Measurements from ENCODE around the gene TAS2R41. TPM values are rescaled to one million over a fixed set of nuclear protein-coding genes. Genes with fewer than 3 reads are reported as not detected.

The TAS2R41 gene
- total RNA-seq, 1 experiment from 2014 or later, result not detected

DNA sequence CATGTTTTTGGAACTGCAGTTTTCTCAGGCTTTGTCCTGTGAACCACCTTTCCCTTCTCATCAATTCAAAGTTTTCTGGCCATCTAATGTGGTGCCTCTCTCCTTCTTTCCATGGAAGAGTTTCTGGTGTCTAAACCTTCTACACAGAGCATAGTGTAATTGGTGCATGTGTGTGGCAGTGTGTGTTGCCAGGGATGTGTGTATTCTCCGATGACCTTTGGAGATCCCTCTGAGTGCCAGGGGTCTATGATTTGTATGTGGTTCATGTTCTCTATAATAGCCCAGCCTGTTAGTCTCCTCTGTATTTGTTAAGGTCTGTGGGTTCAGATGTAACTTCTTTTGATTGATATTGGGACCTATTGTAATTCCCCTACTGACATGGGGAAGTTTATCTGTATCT, 32.9 kb upstream of the TAS2R41 start:
- DNase-seq (no peak), ATAC-seq (no peak)
- BruUV-seq (replicated peaks), result no TSS peak

DNA sequence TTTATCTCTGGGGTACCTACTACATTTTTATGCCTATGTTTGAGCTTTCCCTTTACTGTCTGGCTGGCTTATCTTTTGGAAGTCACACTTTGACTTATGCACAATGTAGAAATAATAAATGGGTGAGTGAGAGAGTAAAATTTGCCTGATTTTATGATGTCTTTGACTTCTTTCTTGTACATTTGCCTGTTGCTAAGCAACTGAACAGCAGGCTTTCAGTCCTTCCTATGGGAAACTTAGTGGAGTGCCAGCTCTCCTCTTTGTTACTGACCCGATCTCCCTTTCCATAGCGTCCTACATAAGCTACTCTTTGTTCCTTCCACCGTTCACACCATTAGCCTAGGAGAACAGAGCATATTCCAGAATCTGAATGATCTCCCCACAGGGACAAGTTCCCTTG, 30.2 kb upstream of the TAS2R41 start:
- CTCF ChIA-PET, result no interaction called here
- Histone ChIP-seq H3K4me3 (ENCODE audit: low read length) (no peak overlapping the region), H3K79me2 (ENCODE audit: low read length) (no peaks in the 10 kb centered on the region), H3K9ac (ENCODE audit: low read length) (no peak overlapping the region), H3K9me2 (replicated peaks; ENCODE audit: low read length) (no peaks in the 10 kb centered on the region), H3F3A (ENCODE audit: low read length, unreplicated experiment) (no peaks in the 10 kb centered on the region), H4K20me1 (ENCODE audit: low read length) (no peaks in the 10 kb centered on the region), H2AFZ (ENCODE audit: low read length) (no peak overlapping the region), H3K36me3 (ENCODE audit: low read depth, low read length) (no peaks in the 10 kb centered on the region), H3K27ac (ENCODE audit: low read length) (no peak overlapping the region), H3K4me1 (ENCODE audit: insufficient read depth, low read length) (no peaks in the 10 kb centered on the region), H3K9me3 (ENCODE audit: low read length) (no peaks in the 10 kb centered on the region), H3K4me2 (ENCODE audit: low read length) (no peak overlapping the region), H3K27me3 (ENCODE audit: low read length) (peaks cover 18% of the 10 kb centered on the region; the same call in 1 of the 2 replicates)
- TF ChIP-seq EZH2phosphoT487 (IDR thresholded peaks at IDR 0.05; ENCODE audit: borderline replicate concordance, low read length) (no peak), EZH2 (IDR thresholded peaks at IDR 0.05; ENCODE audit: low read length, unreplicated experiment) (no peak)
- TF ChIP-seq, protein P1, sequence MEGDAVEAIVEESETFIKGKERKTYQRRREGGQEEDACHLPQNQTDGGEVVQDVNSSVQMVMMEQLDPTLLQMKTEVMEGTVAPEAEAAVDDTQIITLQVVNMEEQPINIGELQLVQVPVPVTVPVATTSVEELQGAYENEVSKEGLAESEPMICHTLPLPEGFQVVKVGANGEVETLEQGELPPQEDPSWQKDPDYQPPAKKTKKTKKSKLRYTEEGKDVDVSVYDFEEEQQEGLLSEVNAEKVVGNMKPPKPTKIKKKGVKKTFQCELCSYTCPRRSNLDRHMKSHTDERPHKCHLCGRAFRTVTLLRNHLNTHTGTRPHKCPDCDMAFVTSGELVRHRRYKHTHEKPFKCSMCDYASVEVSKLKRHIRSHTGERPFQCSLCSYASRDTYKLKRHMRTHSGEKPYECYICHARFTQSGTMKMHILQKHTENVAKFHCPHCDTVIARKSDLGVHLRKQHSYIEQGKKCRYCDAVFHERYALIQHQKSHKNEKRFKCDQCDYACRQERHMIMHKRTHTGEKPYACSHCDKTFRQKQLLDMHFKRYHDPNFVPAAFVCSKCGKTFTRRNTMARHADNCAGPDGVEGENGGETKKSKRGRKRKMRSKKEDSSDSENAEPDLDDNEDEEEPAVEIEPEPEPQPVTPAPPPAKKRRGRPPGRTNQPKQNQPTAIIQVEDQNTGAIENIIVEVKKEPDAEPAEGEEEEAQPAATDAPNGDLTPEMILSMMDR (conservative IDR thresholded peaks at IDR 0.05; ENCODE audit: low read depth, low read length), result no peak
- POLR2A ChIA-PET (ENCODE audit: unreplicated experiment), result no interaction called here
- BruUV-seq (replicated peaks), result no TSS peak
- intact Hi-C loops (cut with micrococcal nuclease), result no loop called here
- DNase-seq (no peak), ATAC-seq (no peak)

More for the DNA sequence above, 32.9 kb upstream of the TAS2R41 start:
- Histone ChIP-seq H3K4me2 (ENCODE audit: low read length) (no peak overlapping the region), H4K20me1 (ENCODE audit: low read length) (no peaks in the 10 kb centered on the region), H3K4me1 (ENCODE audit: insufficient read depth, low read length) (no peaks in the 10 kb centered on the region), H3K9ac (ENCODE audit: low read length) (no peak overlapping the region), H3K27ac (ENCODE audit: low read length) (no peak overlapping the region), H3K9me2 (replicated peaks; ENCODE audit: low read length) (no peaks in the 10 kb centered on the region), H3K79me2 (ENCODE audit: low read length) (no peaks in the 10 kb centered on the region), H3K36me3 (ENCODE audit: low read depth, low read length) (no peaks in the 10 kb centered on the region), H3K27me3 (ENCODE audit: low read length) (peaks cover 18% of the 10 kb centered on the region; the same call in 1 of the 2 replicates), H3K4me3 (ENCODE audit: low read length) (no peak overlapping the region), H3F3A (ENCODE audit: low read length, unreplicated experiment) (no peaks in the 10 kb centered on the region), H3K9me3 (ENCODE audit: low read length) (no peaks in the 10 kb centered on the region), H2AFZ (ENCODE audit: low read length) (no peak overlapping the region)
- POLR2A ChIA-PET (ENCODE audit: unreplicated experiment), result no interaction called here
- CTCF ChIA-PET, result no interaction called here
- TF ChIP-seq EZH2phosphoT487 (IDR thresholded peaks at IDR 0.05; ENCODE audit: borderline replicate concordance, low read length) (no peak), EZH2 (IDR thresholded peaks at IDR 0.05; ENCODE audit: low read length, unreplicated experiment) (no peak)
- TF ChIP-seq, protein P1 (conservative IDR thresholded peaks at IDR 0.05; ENCODE audit: low read depth, low read length), result no peak
- intact Hi-C loops (cut with micrococcal nuclease), result no loop called here

DNA sequence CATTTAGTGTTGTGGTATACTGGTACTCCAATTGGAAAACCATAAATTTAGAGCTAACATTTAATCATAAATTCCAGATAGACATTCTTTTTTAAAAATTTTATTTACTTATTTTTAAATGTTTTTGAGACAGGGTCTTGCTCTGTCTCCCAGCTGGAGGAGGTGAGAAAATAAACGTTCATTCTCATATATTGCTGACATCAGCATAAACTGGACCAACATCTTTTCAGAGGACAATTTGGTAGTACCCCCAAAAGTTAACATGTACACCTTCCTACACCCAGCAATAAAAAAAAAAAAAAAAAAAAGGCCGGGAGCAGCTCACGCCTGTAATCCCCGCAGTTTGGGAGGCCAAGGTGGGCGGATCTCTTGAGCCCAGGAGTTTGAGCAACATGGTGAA, 29.2 kb upstream of the TAS2R41 start:
- no peak for TF ChIP-seq EZH2 (IDR thresholded peaks at IDR 0.05; ENCODE audit: low read length, unreplicated experiment)
- TF ChIP-seq EZH2phosphoT487 (IDR thresholded peaks at IDR 0.05; ENCODE audit: borderline replicate concordance, low read length), result no peak
- TF ChIP-seq, protein P1 (conservative IDR thresholded peaks at IDR 0.05; ENCODE audit: low read depth, low read length), result no peak
- Histone ChIP-seq H3K9me3 (ENCODE audit: low read length) (no peaks in the 10 kb centered on the region), H3K79me2 (ENCODE audit: low read length) (no peaks in the 10 kb centered on the region), H3K4me3 (ENCODE audit: low read length) (no peak overlapping the region), H2AFZ (ENCODE audit: low read length) (no peak overlapping the region), H3K27me3 (ENCODE audit: low read length) (peaks cover 18% of the 10 kb centered on the region; the same call in 1 of the 2 replicates), H3K4me2 (ENCODE audit: low read length) (no peak overlapping the region), H3K36me3 (ENCODE audit: low read depth, low read length) (no peaks in the 10 kb centered on the region), H4K20me1 (ENCODE audit: low read length) (no peaks in the 10 kb centered on the region), H3K4me1 (ENCODE audit: insufficient read depth, low read length) (no peaks in the 10 kb centered on the region), H3K9me2 (replicated peaks; ENCODE audit: low read length) (no peaks in the 10 kb centered on the region), H3F3A (ENCODE audit: low read length, unreplicated experiment) (no peaks in the 10 kb centered on the region), H3K27ac (ENCODE audit: low read length) (no peak overlapping the region), H3K9ac (ENCODE audit: low read length) (no peak overlapping the region)
- ChIA-PET CTCF (no interaction called here), POLR2A (ENCODE audit: unreplicated experiment) (no interaction called here)
- DNase-seq, result no peak
- intact Hi-C loops (cut with micrococcal nuclease), result no loop called here
- BruUV-seq (replicated peaks), result no TSS peak
- no peak for ATAC-seq
